KMS-11 (cell line): Measurements from ENCODE around the gene SLC2A2.

Source experiments
- H2AFZ ChIP-seq: fragments of 200-600 bp; sonication (generic); 2 replicates; pipeline ENCODE4 v1.6.1; 2016; ENCODE audit warnings: antibody characterized with exemption, mixed run types, low read depth
- H3K27ac ChIP-seq: fragments of 200-600 bp; sonication (generic); 2 replicates; pipeline ENCODE4 v1.6.1; 2016; ENCODE audit warnings: mild to moderate bottlenecking, mixed run types
- H3K27me3 ChIP-seq: fragments of 200-600 bp; sonication (generic); 2 replicates; pipeline ENCODE4 v1.6.1; 2017; ENCODE audit warnings: mild to moderate bottlenecking, low read depth, mixed run types, moderate library complexity; ENCODE audit not compliant: insufficient read depth
- H3K36me3 ChIP-seq: fragments of 200-600 bp; sonication (generic); 2 replicates; pipeline ENCODE4 v1.6.1; 2017; ENCODE audit warnings: mild to moderate bottlenecking, mixed run types; ENCODE audit not compliant: insufficient read depth
- H3K4me1 ChIP-seq: fragments of 200-600 bp; sonication (generic); 2 replicates; pipeline ENCODE4 v1.6.1; 2016; ENCODE audit warnings: mild to moderate bottlenecking, low read depth, mixed run types; ENCODE audit not compliant: poor library complexity, severe bottlenecking
- H3K4me2 ChIP-seq: fragments of 200-600 bp; sonication (generic); 2 replicates; pipeline ENCODE4 v1.7.0; 2016; ENCODE audit warnings: mild to moderate bottlenecking, mixed run types
- H3K4me3 ChIP-seq: fragments of 200-600 bp; sonication (generic); IDR thresholded peaks from 2 replicates; pipeline ENCODE4 v1.6.1; 2017; ENCODE audit warnings: low read depth, low read length, mixed read lengths; ENCODE audit not compliant: insufficient read depth
- H3K79me2 ChIP-seq: fragments of 200-600 bp; sonication (generic); 2 replicates; pipeline ENCODE4 v1.6.1; 2016; ENCODE audit warnings: low read depth, mixed run types; ENCODE audit not compliant: insufficient read depth
- H3K9ac ChIP-seq: fragments of 200-600 bp; sonication (generic); 2 replicates; pipeline ENCODE4 v1.6.1; 2016; ENCODE audit warnings: mild to moderate bottlenecking, mixed run types
- H4K20me1 ChIP-seq: fragments of 200-600 bp; sonication (generic); 2 replicates; pipeline ENCODE4 v1.6.1; 2016; ENCODE audit warnings: mild to moderate bottlenecking, mixed run types; ENCODE audit not compliant: insufficient read depth
- TF ChIP-seq, protein P1 (sequence below): fragments of 200-600 bp; sonication (generic); conservative IDR thresholded peaks from 2 replicates; pipeline ENCODE4 v1.6.1; 2017; ENCODE audit warnings: low read depth, mild to moderate bottlenecking, antibody characterized with exemption, low read length, moderate library complexity, mixed read lengths

The SLC2A2 gene

DNA sequence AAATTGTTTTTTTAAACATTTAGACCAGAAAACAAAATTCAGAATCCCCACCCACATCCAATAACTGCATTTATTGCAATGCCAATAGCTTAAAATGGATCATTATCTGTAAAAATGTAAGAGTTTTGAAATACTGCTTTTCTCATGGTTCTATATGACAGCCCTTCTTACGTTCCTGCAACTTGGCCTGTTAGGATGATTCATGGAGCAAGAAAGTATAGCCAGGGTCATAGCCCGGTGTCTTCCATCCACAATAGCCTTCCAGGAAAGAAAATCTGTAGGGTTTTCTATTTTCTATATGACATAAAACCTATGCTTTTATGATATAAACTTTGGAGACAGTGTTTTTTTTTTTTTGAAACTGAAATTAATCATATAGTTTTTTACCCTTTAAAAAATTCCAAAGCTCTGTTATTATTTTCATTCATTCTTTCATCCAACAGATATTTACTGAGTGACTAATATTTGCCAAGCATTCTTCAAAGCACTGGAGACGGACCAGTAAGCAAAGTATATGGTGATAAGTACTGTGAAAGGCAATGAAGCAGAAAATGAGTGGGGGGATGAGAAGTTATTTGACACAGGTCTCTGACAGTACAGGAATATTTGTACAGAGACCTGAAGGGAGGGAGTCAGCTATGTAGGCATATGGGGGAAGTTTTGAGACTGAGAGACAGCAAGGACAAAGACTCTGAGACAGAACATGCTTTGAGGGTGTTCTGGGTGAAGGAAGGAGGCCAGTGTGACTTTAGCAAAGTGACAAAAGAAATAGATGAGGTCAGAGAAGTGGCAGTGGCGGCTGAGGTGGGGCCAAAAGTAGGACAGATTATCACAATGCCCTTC lies 29.0 kb upstream of the SLC2A2 start:
- no peak overlapping the region for H3K27ac ChIP-seq

DNA sequence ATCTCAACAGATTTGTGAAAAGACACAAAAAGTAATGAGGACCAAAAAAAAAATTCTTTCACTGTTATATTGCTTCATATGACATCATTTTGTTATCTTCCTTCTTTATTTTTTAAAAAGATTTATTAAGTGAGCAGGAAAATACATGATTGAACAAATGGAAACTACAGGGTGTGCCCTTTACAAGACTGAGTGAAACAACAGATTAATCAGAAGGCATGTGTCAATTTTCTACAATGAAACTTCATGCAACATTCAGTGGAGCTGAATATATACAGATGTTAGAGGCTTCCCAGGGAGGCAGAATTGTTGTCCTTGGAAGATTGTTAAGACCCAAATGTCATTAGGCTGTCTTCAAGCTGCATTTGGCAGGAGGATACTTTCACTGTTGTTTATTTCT lies 28.4 kb upstream of the SLC2A2 start:
- Histone ChIP-seq H3K27me3 (no peaks in the 10 kb centered on the region), H3K4me1 (no peaks in the 10 kb centered on the region), H3K79me2 (no peaks in the 10 kb centered on the region), H3K4me3 (no peak overlapping the region), H3K4me2 (no peak overlapping the region), H4K20me1 (no peaks in the 10 kb centered on the region), H2AFZ (no peak overlapping the region), H3K9ac (no peak overlapping the region), H3K27ac (no peak overlapping the region), H3K36me3 (no peaks in the 10 kb centered on the region)
- TF ChIP-seq, protein P1, sequence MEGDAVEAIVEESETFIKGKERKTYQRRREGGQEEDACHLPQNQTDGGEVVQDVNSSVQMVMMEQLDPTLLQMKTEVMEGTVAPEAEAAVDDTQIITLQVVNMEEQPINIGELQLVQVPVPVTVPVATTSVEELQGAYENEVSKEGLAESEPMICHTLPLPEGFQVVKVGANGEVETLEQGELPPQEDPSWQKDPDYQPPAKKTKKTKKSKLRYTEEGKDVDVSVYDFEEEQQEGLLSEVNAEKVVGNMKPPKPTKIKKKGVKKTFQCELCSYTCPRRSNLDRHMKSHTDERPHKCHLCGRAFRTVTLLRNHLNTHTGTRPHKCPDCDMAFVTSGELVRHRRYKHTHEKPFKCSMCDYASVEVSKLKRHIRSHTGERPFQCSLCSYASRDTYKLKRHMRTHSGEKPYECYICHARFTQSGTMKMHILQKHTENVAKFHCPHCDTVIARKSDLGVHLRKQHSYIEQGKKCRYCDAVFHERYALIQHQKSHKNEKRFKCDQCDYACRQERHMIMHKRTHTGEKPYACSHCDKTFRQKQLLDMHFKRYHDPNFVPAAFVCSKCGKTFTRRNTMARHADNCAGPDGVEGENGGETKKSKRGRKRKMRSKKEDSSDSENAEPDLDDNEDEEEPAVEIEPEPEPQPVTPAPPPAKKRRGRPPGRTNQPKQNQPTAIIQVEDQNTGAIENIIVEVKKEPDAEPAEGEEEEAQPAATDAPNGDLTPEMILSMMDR: no peak

More for the DNA sequence above, 29.0 kb upstream of the SLC2A2 start:
- no peaks in the 10 kb centered on the region for H3K27me3 ChIP-seq
- TF ChIP-seq, protein P1: no peak
- H4K20me1 ChIP-seq: no peaks in the 10 kb centered on the region
- no peak overlapping the region for H3K4me2 ChIP-seq
- H3K36me3 ChIP-seq: no peaks in the 10 kb centered on the region
- H3K4me1 ChIP-seq: no peaks in the 10 kb centered on the region
- H3K79me2 ChIP-seq: no peaks in the 10 kb centered on the region
- H2AFZ ChIP-seq: no peak overlapping the region
- no peak overlapping the region for H3K9ac ChIP-seq
- no peak overlapping the region for H3K4me3 ChIP-seq

DNA sequence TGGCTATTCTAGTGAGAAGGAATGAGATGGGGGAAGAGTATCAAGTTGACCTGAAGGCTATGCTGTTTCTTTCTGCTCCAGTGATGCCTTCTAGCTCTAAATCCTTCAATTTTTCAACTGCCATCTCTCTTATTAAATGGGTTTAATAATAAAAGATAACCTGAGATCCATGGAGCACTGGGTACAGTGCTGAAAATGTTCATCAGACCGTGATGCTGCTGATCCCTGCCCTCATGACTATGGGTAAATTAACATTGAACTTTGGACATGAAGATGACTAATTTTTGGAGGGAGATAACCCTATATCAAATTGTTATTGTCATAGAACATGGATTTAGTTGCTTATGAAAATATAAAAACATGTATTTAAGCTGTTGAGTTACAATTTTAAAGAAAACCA lies 27.7 kb upstream of the SLC2A2 start:
- H3K79me2 ChIP-seq: no peaks in the 10 kb centered on the region
- no peaks in the 10 kb centered on the region for H3K27me3 ChIP-seq
- no peaks in the 10 kb centered on the region for H4K20me1 ChIP-seq
- no peaks in the 10 kb centered on the region for H3K36me3 ChIP-seq
- no peak overlapping the region for H3K4me3 ChIP-seq
- no peak overlapping the region for H3K4me2 ChIP-seq
- H3K4me1 ChIP-seq: no peaks in the 10 kb centered on the region
- no peak overlapping the region for H3K27ac ChIP-seq
- H3K9ac ChIP-seq: no peak overlapping the region
- TF ChIP-seq, protein P1: no peak
- H2AFZ ChIP-seq: no peak overlapping the region

DNA sequence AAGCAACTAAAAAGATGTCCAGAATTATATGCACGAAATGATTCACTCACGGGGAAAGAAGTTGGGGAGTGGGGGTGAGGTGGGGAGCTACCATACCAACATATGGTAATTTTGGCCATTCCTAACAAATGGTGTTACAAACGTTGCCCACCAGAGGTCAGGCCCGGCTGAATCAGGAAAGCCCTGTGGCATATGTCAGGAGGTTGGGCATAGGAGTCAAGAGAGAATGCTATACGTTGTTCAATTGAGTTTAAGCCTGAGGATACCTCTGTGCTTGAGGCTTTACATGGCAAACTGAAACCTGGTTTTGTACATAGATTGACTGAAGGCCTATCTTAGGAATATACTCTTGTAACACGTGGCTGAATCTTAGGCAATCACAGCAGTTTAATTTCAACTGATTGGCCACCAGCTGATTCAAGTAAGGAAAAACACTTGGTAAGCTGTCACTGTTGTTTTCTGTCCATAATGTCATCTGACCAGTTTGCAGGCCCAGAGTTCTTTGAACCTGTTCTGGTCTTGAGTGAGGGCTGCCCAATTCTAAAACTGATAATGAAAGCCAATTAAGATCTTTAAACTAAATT lies 23.4 kb upstream of the SLC2A2 start:
- no peaks in the 10 kb centered on the region for H3K4me1 ChIP-seq
- no peak overlapping the region for H3K9ac ChIP-seq
- H3K27ac ChIP-seq: no peak overlapping the region
- H3K4me3 ChIP-seq: no peak overlapping the region
- H3K27me3 ChIP-seq: no peaks in the 10 kb centered on the region
- H3K36me3 ChIP-seq: no peaks in the 10 kb centered on the region
- no peaks in the 10 kb centered on the region for H4K20me1 ChIP-seq
- TF ChIP-seq, protein P1: peak; percentile 42
- H2AFZ ChIP-seq: 0 out of 2 replicates have a peak overlapping the region, but pooled peaks have one; percentile 3
- no peaks in the 10 kb centered on the region for H3K79me2 ChIP-seq
- H3K4me2 ChIP-seq: no peak overlapping the region
